OCI-LY3 (cell line): ENCODE data around the gene TMEM178A.

ENCODE experiments used
- EZH2phosphoT487 ChIP-seq: fragments of 200-600 bp; shearing (Covaris generic); IDR thresholded peaks from 2 replicates; pipeline ENCODE4 v1.6.1; 2018; ENCODE audit warnings: antibody characterized with exemption, mixed run types, low read depth
- TF ChIP-seq, protein P1 (sequence below): fragments of 200-600, 300-600 bp; sonication (generic); IDR thresholded peaks from 2 replicates; pipeline ENCODE4 v1.5.1; 2014; ENCODE audit warnings: antibody characterized with exemption, low read length, low read depth

DNA sequence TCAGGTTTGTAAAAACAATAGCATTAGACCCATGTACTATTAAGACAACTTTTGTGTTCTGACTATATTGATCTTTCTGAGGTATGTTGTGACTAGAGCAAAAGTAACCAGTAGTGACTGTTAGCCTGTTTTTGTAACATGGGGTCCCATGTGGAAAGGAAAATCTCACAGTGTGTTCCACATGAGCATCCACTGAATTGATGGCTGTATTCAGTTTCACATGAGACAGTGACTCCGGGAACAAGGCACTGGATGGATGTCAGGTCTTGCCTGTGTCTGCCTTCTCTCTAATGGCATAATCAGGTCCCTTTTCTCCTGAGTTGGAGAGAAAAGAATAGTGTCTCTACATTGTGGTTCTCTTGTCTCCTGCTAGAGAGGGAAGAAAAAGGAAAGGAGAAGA, 27.5 kb downstream of the TMEM178A start:
- TF ChIP-seq, protein P1, sequence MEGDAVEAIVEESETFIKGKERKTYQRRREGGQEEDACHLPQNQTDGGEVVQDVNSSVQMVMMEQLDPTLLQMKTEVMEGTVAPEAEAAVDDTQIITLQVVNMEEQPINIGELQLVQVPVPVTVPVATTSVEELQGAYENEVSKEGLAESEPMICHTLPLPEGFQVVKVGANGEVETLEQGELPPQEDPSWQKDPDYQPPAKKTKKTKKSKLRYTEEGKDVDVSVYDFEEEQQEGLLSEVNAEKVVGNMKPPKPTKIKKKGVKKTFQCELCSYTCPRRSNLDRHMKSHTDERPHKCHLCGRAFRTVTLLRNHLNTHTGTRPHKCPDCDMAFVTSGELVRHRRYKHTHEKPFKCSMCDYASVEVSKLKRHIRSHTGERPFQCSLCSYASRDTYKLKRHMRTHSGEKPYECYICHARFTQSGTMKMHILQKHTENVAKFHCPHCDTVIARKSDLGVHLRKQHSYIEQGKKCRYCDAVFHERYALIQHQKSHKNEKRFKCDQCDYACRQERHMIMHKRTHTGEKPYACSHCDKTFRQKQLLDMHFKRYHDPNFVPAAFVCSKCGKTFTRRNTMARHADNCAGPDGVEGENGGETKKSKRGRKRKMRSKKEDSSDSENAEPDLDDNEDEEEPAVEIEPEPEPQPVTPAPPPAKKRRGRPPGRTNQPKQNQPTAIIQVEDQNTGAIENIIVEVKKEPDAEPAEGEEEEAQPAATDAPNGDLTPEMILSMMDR, result no peak
- no peak for TF ChIP-seq EZH2phosphoT487
